Measurements from ENCODE around the gene PER1.
A peak's percentile ranks its signal among the peaks of the same experiment; 100 is the strongest.
"Not testable (repeated sequence)": the region's sequence is repeated elsewhere in the genome, so short reads cannot be mapped to it uniquely, and the experiment has no call there.

Gene PER1

DNA sequence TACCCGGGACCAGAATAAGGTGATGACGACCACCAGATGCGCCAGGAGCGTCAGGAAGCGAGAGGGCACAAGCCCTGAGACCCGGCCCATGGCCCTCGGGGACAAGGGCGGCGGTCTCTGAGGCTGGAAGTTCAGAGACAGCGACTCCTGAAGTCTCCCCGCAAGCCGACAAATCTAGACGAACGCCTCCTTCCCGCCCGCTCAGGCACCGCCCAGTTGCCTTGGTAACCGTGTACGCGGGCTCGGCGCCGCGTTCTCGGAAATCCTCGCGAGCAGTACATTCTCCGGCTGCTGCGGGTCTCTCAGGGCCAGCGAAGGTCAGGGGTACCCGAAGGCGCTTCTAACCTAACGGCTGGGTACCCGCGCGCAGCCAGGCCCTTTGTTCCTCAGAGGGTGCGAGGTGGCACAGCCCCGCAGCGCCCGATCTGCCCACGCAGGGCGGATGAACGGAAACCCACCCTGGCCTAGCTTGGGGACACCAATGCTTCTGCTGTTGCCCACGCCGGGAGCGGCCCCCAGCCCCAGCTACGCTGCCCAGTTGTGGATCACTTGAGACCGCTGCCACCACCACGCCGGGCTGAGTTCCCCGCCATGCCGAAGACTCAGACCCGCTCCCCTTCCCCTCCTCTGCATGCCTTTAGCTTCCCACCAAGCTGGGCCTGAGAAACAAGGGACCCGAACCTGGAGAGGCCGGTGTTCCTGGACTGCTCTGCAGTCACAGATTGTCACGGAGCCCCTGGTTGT lies 24.2 kb upstream of the PER1 start, which contains the start of gene TMEM107:
Gene TMEM107, minus strand, starts transcription at position 184 of the 744 bp plus-strand sequence. Its CDS starts 94 bp downstream, at position 90.
- DNase-seq (ENCODE audit: low spot score) = peak; percentile 85
- in situ Hi-C loops (cut with MboI; ENCODE audit: low pct_unique_long_range_greater_than_20kb, low sequenced_read_pairs, unreplicated experiment) = no loop called here
- TF ChIP-seq, protein P1, sequence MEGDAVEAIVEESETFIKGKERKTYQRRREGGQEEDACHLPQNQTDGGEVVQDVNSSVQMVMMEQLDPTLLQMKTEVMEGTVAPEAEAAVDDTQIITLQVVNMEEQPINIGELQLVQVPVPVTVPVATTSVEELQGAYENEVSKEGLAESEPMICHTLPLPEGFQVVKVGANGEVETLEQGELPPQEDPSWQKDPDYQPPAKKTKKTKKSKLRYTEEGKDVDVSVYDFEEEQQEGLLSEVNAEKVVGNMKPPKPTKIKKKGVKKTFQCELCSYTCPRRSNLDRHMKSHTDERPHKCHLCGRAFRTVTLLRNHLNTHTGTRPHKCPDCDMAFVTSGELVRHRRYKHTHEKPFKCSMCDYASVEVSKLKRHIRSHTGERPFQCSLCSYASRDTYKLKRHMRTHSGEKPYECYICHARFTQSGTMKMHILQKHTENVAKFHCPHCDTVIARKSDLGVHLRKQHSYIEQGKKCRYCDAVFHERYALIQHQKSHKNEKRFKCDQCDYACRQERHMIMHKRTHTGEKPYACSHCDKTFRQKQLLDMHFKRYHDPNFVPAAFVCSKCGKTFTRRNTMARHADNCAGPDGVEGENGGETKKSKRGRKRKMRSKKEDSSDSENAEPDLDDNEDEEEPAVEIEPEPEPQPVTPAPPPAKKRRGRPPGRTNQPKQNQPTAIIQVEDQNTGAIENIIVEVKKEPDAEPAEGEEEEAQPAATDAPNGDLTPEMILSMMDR (IDR thresholded peaks at IDR 0.05; ENCODE audit: extremely low read depth, insufficient read depth, missing control alignments) = no peak

DNA sequence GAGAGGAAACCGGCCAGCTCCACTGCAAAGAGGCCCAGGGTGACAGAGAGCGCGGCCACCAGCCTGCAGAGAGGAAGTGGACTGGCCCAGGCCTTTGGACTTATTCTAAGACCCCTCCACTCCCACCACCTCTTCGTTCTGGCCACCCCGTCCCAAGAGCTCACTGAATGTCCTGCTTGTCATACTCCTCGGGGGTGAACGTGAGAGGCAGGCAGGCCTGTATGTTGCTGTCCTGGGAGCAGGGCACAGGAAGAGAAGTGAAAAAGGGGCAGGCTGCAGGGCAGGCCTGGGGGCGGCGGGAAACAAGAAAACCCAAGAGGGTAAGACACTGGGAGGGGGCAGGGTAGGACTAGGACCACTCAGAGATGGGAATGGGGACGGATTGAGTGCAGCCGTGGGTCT lies 23.6 kb upstream of the PER1 start:
- DNase-seq (ENCODE audit: low spot score) = no peak
- in situ Hi-C loops (cut with MboI; ENCODE audit: low pct_unique_long_range_greater_than_20kb, low sequenced_read_pairs, unreplicated experiment) = no loop called here
- TF ChIP-seq, protein P1 (IDR thresholded peaks at IDR 0.05; ENCODE audit: extremely low read depth, insufficient read depth, missing control alignments) = no peak

DNA sequence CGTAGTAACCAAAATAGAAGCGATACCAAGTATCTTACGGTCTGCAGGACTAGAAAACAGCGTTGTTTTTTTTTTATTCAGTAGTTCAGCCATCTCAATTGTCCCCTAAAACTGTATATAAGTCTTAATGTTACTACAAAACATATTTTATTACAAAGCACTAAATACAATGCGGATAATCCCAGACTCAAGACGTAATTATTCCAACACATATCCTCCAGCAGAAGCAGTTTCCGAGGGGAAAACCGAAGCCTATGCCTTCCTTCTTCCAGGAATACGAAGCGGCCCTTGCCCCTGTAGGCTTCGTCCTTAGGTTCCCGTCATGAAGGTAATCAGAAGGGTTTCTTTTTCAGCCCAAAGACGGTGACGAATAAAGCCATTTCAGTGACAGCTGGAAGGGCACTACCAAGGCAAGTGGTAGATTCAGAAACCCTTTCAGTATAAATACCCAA lies 21.7 kb upstream of the PER1 start:
- TF ChIP-seq, protein P1 (IDR thresholded peaks at IDR 0.05; ENCODE audit: extremely low read depth, insufficient read depth, missing control alignments) = no peak
- DNase-seq (ENCODE audit: low spot score) = no peak
- in situ Hi-C loops (cut with MboI; ENCODE audit: low pct_unique_long_range_greater_than_20kb, low sequenced_read_pairs, unreplicated experiment) = no loop called here

DNA sequence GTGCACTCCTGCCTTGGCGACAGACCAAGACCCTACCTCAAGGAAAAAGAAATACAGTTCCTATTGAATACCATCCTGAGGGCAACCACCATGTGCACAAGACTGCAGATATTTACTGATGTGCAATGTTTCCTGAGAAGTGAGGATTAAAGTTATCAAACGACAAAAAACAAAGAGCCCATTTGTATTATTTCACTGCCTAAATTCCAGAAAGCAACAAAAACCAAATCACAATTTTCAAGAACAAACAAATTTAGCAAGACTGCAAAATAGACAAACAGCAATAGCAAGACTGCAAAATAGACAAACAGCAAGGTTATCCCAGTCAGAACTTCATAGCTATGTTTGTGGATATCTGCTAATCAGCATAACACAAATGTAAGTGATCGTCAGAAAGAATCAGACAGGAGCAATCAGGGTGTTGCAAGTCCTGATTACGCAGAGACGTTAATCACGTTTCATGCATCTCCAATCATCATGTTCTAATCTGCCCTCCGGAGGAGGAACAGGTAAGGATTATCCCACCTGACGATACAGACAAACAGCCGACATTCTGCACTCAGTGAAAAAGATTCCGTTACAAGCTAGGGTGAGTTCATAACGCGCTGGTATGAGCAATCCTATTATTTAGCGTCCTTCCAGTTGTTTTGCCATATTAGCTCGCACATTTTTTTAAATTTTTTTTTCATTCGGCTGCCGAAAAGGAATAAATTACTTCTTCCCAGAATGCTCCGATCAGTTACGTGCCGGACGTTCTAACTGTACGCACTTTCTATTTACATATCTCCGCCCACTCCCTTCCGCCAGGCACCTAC lies 21.1 kb upstream of the PER1 start:
- peak; percentile 89 for DNase-seq (ENCODE audit: low spot score)
- in situ Hi-C loops (cut with MboI; ENCODE audit: low pct_unique_long_range_greater_than_20kb, low sequenced_read_pairs, unreplicated experiment) = no loop called here
- TF ChIP-seq, protein P1 (IDR thresholded peaks at IDR 0.05; ENCODE audit: extremely low read depth, insufficient read depth, missing control alignments) = no peak

DNA sequence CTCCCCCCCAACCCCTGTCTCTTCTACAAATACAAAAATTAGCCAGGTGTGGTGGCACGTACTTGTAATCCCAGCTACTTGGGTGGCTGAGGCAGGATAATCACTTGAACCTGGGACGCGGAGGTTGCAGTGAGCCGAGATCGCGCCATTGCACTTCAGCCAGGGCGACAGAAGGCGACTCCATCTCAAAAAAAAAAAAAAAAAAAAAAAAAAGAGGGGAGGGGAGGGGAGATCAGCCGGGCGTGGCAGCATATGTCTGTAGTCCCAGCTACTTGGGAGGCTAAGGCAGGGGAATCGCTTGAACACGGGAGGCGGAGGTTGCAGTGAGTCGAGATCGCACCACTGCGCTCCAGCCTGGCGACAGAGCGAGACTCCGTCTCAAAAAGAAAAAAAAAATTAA lies 18.0 kb upstream of the PER1 start:
- in situ Hi-C loops (cut with MboI; ENCODE audit: low pct_unique_long_range_greater_than_20kb, low sequenced_read_pairs, unreplicated experiment); DNase-seq (ENCODE audit: low spot score): not testable (repeated sequence)

DNA sequence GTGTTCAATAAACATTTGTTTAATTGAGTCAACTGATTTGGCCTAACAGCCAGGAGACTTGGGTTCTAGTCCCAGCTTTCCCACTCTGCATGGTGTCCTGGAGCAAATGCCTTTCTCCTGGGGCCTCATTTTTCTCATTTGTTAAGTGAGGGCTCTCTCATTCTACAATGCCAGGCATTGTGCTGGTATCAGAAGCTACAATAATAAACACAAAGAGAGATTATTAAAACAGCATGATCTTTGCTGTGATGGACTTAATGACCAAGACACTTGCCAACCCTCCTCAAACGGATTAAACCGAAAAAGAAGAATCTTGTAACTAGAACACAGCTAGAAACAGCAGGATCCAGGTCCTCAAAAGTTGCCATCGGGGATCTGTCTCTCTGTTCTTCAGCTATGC lies 15.3 kb upstream of the PER1 start:
- in situ Hi-C loops (cut with MboI; ENCODE audit: low pct_unique_long_range_greater_than_20kb, low sequenced_read_pairs, unreplicated experiment) = no loop called here
- DNase-seq (ENCODE audit: low spot score) = no peak
- TF ChIP-seq, protein P1 (IDR thresholded peaks at IDR 0.05; ENCODE audit: extremely low read depth, insufficient read depth, missing control alignments) = no peak

DNA sequence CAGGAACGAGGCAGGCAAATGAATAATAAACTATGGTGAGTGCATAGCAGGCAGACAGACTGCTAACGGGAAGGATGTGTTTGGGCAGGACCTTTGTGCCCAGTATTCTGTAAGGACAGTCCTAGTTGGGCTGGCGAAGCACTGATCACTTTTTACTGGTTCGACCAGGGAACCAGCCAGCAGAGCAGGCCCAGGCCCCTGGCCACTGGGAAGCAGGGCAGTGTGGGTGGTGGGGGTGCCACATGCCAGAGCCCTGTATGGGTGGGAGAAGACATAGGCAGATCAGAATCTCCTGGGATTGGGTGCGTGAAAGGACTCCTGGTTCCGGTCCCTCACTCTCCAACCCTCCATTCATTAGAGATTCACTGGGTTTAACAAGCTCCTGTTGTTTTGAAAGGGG lies 14.5 kb upstream of the PER1 start:
- in situ Hi-C loops (cut with MboI; ENCODE audit: low pct_unique_long_range_greater_than_20kb, low sequenced_read_pairs, unreplicated experiment) = no loop called here
- TF ChIP-seq, protein P1 (IDR thresholded peaks at IDR 0.05; ENCODE audit: extremely low read depth, insufficient read depth, missing control alignments) = no peak
- no peak for DNase-seq (ENCODE audit: low spot score)
